Measurements from ENCODE around the gene GRIN3B. TPM values are rescaled to one million over a fixed set of nuclear protein-coding genes. Genes with fewer than 3 reads are reported as not detected.

The GRIN3B gene
- total and polyA plus RNA-seq, 2 donors: 0.06 TPM; not detected in 1

- WGBS: 92% methylated on average over 17 of the region's 18 CpGs
- H3K4me3 ChIP-seq (ENCODE audit: low read depth, low read length): no peak overlapping the region
- no peak overlapping the region for H3K27ac ChIP-seq (ENCODE audit: low read depth)
- peaks cover 2% of the 10 kb centered on the region for H3K4me1 ChIP-seq (ENCODE audit: insufficient read depth)
- DNase-seq (ENCODE audit: extremely low spot score): no peak
- H3K36me3 ChIP-seq (ENCODE audit: insufficient read depth): peaks cover 6% of the 10 kb centered on the region
Observed at GRCh38 chr19:1012334-1012733, 12.1 kb downstream of the GRIN3B start.

GRCh38 chr19:1013218-1013617 is 13.0 kb downstream of the GRIN3B start:
- DNase-seq (ENCODE audit: extremely low spot score): no peak
- 92% methylated on average over 10 of the region's 10 CpGs for WGBS
- H3K36me3 ChIP-seq (ENCODE audit: insufficient read depth): peaks cover 6% of the 10 kb centered on the region
- no peak overlapping the region for H3K4me3 ChIP-seq (ENCODE audit: low read depth, low read length)
- H3K27ac ChIP-seq (ENCODE audit: low read depth): no peak overlapping the region
- H3K4me1 ChIP-seq (ENCODE audit: insufficient read depth): peaks cover 2% of the 10 kb centered on the region

DNA sequence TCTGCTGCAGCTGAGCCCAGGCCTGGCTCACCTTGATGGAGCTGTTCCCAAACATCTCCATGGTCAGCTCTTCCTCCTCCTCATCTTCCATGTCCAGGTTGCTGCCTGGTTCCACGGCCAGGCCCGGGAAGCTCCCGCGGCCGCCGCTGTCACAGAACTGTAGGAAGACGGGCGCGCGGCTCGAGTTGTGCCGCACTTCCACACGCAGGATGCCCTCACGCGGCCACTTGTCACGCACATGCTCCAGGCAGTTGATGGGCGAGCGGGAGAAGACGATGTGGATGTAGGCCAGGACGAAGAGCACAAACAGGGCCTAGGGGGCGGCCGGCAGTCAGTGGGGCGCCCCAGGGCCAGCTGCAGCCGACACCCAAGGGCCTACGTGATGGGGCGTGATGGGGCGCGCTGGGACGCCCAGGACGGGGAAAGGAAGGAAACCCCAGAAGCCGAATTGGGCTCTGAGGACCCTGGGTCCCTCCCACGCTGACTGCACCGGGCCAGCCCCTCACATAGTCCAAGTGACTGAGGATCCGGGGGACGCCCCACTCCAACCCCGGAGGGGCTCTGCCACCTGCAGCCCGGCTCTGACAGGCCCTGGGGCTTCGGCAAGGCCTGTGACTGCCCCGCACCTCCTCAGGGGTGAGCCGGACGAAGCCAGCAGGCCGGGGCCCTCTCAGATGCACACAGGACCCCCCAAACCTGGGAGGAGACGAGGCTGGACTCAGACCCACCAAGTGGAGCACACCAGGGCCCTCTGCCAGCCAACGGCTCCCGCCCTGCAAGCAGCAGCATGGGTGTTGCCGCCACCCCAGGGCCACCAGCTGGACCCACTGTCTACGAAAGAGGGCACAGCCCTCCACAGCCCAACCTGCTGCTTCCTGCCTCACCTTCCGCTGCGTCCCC is 14.2 kb downstream of the GRIN3B start:
- peaks cover 6% of the 10 kb centered on the region for H3K36me3 ChIP-seq (ENCODE audit: insufficient read depth)
- 93% methylated on average over 49 of the region's 49 CpGs for WGBS
- no peak overlapping the region for H3K27ac ChIP-seq (ENCODE audit: low read depth)
- peaks cover 5% of the 10 kb centered on the region for H3K4me1 ChIP-seq (ENCODE audit: insufficient read depth)
- DNase-seq (ENCODE audit: extremely low spot score): no peak
- no peak overlapping the region for H3K4me3 ChIP-seq (ENCODE audit: low read depth, low read length)

DNA sequence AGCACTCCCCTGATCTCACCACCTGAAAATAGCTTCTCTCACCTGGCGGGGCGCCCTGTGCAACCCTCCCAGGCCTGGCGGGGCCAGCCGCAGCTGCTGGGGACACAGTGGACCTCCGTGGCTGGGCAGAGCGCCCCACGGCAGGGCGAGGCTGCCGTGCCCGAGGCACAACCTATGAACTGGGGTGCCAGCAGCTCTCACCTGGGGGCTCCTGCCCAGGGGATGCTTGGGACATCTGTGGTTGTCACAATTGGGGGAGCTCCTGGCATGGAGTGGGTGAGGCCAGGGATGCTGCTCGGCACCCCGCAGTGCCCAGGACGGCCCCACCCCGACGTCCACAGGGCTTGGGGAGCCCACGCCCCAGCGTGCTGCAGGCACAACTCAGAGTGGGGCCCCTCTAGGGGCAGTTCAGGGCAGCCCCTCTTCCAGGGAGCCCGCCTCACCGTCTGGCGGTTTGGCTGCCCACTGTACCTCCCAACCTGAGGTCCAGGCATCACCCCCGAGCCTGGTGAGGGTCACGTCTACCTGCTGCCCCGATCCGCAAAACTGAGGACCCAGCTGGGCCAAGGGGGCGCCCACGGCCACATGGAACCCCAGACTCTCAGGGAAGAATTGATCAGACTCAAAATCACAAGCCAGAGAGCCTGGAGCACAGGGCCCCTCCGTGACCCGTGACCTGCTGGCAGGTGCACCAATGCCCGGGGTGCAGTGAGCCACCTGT is 15.0 kb downstream of the GRIN3B start:
- WGBS: 86% methylated on average over 29 of the region's 29 CpGs
- H3K36me3 ChIP-seq (ENCODE audit: insufficient read depth): peaks cover 6% of the 10 kb centered on the region

GRCh38 chr19:1015782-1016646 is 15.8 kb downstream of the GRIN3B start:
- no peak for DNase-seq (ENCODE audit: extremely low spot score)
- peaks cover 9% of the 10 kb centered on the region for H3K4me1 ChIP-seq (ENCODE audit: insufficient read depth)
- no peaks in the 10 kb centered on the region for H3K36me3 ChIP-seq (ENCODE audit: insufficient read depth)
- H3K27ac ChIP-seq (ENCODE audit: low read depth): no peak overlapping the region
- no peak overlapping the region for H3K4me3 ChIP-seq (ENCODE audit: low read depth, low read length)
- 53% methylated on average over 31 of the region's 31 CpGs for WGBS

More for the DNA sequence above, 15.0 kb downstream of the GRIN3B start:
- Histone ChIP-seq H3K4me3 (ENCODE audit: low read depth, low read length) (no peak overlapping the region), H3K27ac (ENCODE audit: low read depth) (no peak overlapping the region), H3K4me1 (ENCODE audit: insufficient read depth) (peaks cover 9% of the 10 kb centered on the region)
- no peak for DNase-seq (ENCODE audit: extremely low spot score)

- 44% methylated on average over 12 of the region's 12 CpGs for WGBS
- no peak for DNase-seq (ENCODE audit: extremely low spot score)
- no peak overlapping the region for H3K27ac ChIP-seq (ENCODE audit: low read depth)
- H3K4me3 ChIP-seq (ENCODE audit: low read depth, low read length): no peak overlapping the region
- H3K36me3 ChIP-seq (ENCODE audit: insufficient read depth): no peaks in the 10 kb centered on the region
- H3K4me1 ChIP-seq (ENCODE audit: insufficient read depth): peaks cover 9% of the 10 kb centered on the region
Observed at GRCh38 chr19:1016647-1017114, 16.5 kb downstream of the GRIN3B start.

DNA sequence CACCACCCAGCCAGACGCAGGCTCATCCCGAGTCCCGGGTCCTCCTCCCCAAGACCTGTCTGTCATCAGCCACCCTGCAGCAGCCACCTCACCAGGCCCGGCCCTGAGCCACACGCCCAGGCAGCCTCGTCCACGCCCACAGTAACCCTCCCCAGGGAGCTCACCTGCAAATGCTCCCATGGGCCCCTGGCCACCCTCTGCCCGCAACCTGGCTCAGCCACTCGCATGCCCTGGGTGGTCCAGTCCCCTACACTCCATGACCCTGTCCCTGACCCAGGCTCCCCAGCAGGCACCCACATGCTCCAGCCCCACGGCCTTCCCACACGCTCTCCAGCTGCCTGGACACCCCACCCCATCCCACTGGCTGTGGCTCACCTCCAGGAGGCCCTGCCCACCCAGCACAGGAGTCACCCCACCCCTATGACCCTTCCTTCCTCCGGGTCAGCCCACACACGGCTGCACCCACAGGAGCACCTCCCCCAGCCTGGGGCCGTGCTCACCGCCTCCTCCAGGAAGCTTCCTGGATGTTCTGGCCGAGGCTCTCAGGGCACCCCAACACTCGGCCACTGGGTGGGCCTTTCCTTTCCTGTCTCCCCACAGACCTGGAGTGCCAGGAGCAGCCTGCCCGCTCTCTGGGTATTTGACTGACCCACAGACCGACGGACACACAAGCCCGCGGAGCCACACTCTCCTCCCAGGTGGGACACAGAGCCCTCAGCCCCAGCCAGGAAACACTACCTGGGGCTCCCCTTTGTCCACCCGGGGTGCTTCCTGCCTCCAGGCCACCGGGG is 17.1 kb downstream of the GRIN3B start:
- DNase-seq (ENCODE audit: extremely low spot score): no peak
- peaks cover 9% of the 10 kb centered on the region for H3K4me1 ChIP-seq (ENCODE audit: insufficient read depth)
- no peak overlapping the region for H3K4me3 ChIP-seq (ENCODE audit: low read depth, low read length)
- H3K36me3 ChIP-seq (ENCODE audit: insufficient read depth): no peaks in the 10 kb centered on the region
- H3K27ac ChIP-seq (ENCODE audit: low read depth): peak overlapping the region; percentile 28
- 58% methylated on average over 24 of the region's 24 CpGs for WGBS

DNA sequence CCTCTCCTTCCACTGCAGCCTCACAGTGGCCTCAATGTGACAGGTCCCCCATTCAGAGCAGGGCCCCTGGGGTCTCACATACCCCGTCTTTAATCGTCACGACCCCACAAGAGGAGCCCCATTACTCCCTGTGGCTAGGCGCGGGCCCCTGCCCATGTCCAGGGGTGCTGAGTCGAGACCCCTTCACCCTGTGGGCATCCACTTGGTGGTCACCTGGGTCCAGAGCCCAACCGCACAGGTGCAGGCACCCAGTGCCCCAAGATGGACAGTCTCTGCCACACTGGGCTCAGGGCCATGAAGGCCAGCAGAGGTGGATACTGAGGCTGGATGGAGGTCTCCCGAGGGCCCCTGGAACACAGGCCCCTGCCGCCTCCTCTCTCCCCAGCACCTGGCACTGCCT is 17.7 kb downstream of the GRIN3B start:
- no peak for DNase-seq (ENCODE audit: extremely low spot score)
- H3K27ac ChIP-seq (ENCODE audit: low read depth): no peak overlapping the region
- H3K4me1 ChIP-seq (ENCODE audit: insufficient read depth): peaks cover 9% of the 10 kb centered on the region
- 88% methylated on average over 9 of the region's 9 CpGs for WGBS
- no peaks in the 10 kb centered on the region for H3K36me3 ChIP-seq (ENCODE audit: insufficient read depth)
- no peak overlapping the region for H3K4me3 ChIP-seq (ENCODE audit: low read depth, low read length)

DNA sequence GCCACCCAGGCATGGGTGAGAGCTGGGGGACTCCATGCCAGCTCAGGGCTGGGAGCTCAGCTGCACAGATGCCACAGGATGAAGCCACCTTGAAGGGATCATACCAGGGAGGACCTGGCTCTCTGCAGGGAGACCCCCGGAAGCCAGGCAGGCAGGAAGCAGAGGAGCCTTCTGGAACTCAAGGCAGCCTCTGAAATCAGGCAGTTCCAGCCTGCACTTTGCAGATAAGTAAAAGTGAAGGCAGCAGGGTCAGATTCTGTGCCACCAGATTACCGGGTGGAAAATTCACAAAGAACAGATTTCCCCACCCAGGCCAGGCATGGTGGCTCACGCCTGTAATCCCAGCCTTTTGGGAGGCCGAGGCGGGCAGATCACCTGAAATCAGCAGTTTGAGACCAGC is 18.2 kb downstream of the GRIN3B start:
- no peak overlapping the region for H3K27ac ChIP-seq (ENCODE audit: low read depth)
- 73% methylated on average over 5 of the region's 5 CpGs for WGBS
- H3K4me1 ChIP-seq (ENCODE audit: insufficient read depth): peaks cover 9% of the 10 kb centered on the region
- H3K36me3 ChIP-seq (ENCODE audit: insufficient read depth): no peaks in the 10 kb centered on the region
- no peak overlapping the region for H3K4me3 ChIP-seq (ENCODE audit: low read depth, low read length)
- no peak for DNase-seq (ENCODE audit: extremely low spot score)

GRCh38 chr19:1018932-1019615 is 18.9 kb downstream of the GRIN3B start:
- peak overlapping the region; percentile 87 for H3K4me3 ChIP-seq (ENCODE audit: low read depth, low read length)
- 51% methylated on average over 17 of the region's 17 CpGs for WGBS
- H3K27ac ChIP-seq (ENCODE audit: low read depth): no peak overlapping the region
- no peaks in the 10 kb centered on the region for H3K36me3 ChIP-seq (ENCODE audit: insufficient read depth)
- peaks cover 9% of the 10 kb centered on the region for H3K4me1 ChIP-seq (ENCODE audit: insufficient read depth)
- DNase-seq (ENCODE audit: extremely low spot score): no peak

DNA sequence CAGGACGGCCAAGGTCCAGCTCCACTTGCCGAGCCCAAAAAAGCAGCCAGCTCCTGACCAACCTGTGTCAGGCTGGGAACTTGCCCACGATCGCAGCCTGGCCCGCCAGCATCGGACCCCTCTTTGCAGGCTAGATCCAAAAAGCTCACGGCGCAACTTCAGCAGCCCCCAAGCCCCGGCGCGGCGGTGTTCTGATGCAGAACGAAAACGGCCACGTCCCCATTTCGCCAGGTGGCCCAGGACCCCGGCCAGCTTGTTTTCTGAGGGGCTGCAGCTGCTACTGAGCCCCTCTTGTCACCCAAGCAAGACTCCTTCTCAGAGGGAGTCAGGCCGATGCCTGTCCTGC is 19.4 kb downstream of the GRIN3B start:
- peak overlapping the region; percentile 87 for H3K4me3 ChIP-seq (ENCODE audit: low read depth, low read length)
- DNase-seq (ENCODE audit: extremely low spot score): no peak
- H3K4me1 ChIP-seq (ENCODE audit: insufficient read depth): peaks cover 9% of the 10 kb centered on the region
- H3K36me3 ChIP-seq (ENCODE audit: insufficient read depth): no peaks in the 10 kb centered on the region
- WGBS: 59% methylated on average over 18 of the region's 18 CpGs
- H3K27ac ChIP-seq (ENCODE audit: low read depth): no peak overlapping the region
